TTC549 (cell line): Measurements from ENCODE around the gene SGF29.
"Not testable (repeated sequence)": the region's sequence is repeated elsewhere in the genome, so short reads cannot be mapped to it uniquely, and the experiment has no call there.

Experiments used
- FAIRE-seq: peaks from 2 replicates; lab custom pipeline; 2012; peaks lifted over from hg19 to GRCh38; lab: Jason Lieb, UNC

The SGF29 gene

GRCh38 chr16:28534542-28535373 is 19.0 kb upstream of the SGF29 start:
- no peak for FAIRE-seq

GRCh38 chr16:28537076-28537475 is 16.6 kb upstream of the SGF29 start:
- FAIRE-seq: no peak

GRCh38 chr16:28537964-28538732 is 15.6 kb upstream of the SGF29 start:
- FAIRE-seq: no peak

DNA sequence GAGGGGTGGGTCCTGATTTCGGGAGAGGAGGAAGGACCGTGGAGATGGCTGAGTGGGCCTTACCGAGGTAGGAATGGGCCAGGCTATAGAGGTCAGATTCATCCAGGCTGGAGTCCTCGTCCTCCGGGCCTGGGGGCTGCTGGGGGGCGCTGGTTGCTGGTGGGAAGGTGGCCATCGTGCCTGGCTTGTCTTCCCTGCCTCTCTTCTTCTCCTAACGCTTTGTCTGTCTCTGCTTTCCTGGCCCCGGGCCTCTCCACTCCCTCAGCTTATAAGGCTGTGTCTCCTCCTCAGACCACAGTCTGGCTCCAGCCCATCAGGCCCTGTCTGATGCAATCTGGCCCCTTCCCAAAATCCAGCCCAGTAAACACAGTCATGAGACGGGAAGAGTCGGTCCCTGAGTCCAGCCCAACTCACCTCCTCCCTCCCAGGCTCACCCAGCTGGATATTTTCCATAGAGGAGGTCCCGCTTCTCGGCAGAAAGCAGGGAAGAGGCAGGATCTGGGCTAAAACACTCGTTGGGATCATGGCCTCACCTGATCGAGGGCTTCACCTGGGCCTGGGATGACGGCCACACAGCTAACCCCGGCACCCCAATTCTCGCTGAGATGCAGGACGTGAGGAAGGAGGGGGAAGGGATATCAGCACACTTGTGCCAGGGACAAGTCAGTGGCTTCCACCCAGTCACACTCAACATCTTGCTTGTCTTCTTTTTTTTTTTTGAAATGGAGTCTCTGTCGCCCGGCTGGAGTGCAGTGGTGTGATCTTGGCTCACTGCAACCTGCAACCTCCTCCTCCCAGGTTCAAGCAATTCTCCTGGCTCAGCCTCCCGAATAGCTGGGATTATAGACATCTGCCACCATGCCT is 14.8 kb upstream of the SGF29 start, which contains the start of gene NUPR1:
Gene NUPR1, minus strand, starts transcription at position 242 of the 864 bp plus-strand sequence. Its CDS starts 67 bp downstream, at position 175.
- no peak for FAIRE-seq

- FAIRE-seq: no peak
These were observed 13.4 kb upstream of the SGF29 start for GRCh38 chr16:28540346-28540745.

GRCh38 chr16:28542646-28543045 is 11.1 kb upstream of the SGF29 start:
- no peak for FAIRE-seq

DNA sequence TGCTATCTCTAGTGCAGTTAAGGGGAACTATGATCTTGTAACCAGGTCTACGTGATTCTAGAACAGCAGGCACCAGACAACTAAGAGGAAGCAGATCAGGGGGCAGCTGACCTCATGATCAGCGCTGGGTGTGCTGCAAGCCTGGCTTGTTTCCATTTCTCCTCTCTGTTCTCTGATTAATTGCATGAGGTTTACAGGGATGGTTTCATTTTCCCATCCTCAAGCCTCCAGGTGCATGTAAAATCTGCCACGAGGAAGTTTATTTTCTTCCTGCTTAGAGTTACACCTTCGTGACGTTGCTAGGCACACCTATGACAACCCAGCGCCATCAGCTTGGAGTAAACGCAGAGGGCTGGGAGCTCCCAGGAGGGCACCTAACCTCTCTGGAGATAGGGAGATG is 10.6 kb upstream of the SGF29 start:
- no peak for FAIRE-seq

DNA sequence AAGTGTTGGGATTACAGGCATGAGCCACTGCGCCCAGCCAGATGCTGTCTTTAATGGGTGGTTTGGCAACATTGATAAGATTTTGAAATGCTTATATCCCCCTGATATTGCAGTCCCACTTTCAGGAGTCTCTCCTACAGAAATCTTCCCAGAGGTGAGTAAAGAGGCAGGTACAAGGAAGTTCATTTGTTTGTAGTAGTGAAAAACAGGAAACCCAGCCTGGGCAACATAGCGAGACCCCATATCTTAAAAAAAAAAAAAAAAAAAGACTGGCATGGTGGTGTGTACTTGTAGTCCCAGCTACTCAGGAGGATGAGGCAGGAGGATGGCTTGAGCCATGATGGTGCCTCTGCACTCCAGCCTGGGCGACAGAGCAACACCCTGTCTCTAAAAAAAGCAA is 8.7 kb upstream of the SGF29 start:
- no peak for FAIRE-seq

- not testable (repeated sequence) for FAIRE-seq
These were observed 7.8 kb upstream of the SGF29 start for GRCh38 chr16:28545964-28546363.

- FAIRE-seq: no peak
These were observed 7.1 kb upstream of the SGF29 start for GRCh38 chr16:28546626-28547025.

GRCh38 chr16:28548306-28548802 is 5.4 kb upstream of the SGF29 start:
- FAIRE-seq: no peak

- no peak for FAIRE-seq
These were observed 4.3 kb upstream of the SGF29 start for GRCh38 chr16:28549301-28549899.

DNA sequence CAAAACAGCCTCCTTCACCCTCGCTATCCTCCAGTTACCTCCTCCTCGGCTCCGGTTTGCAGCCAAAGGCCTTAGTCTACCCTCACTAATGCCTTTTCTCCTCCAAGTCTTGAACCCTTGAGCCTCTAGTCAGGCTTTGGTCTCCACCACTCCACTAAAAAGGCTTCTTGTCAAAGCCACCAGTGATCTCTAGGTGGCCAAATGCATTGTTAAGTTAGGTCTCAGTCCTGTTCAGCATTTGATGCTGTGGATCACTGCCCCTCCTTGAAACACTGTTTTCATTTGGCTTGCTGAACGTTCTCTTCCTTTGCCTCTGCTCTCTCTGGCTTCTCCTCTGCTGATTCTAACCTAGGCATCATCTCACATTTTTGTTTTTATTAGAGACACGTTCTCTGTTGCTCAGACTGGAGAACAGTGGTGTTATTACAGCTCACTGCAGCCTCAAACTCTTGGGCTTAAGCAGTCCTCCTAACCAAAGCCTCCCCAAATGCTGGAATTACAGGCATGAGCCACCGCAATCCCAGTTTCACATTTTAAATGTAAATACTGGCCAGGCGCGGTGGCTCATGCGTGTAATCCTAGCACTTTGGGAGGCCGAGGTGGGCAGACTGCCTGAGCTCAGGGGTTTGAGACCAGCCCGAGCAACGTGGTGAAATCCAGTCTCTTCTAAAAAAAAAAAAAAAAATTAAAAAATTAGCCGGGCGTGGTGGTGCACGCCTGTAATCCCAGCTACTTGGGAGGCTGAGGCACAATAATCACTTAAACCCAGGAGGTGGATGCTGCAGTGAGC is 1.1 kb downstream of the SGF29 start:
- FAIRE-seq: no peak

GRCh38 chr16:28555561-28555960 is 1.8 kb downstream of the SGF29 start:
- no peak for FAIRE-seq

DNA sequence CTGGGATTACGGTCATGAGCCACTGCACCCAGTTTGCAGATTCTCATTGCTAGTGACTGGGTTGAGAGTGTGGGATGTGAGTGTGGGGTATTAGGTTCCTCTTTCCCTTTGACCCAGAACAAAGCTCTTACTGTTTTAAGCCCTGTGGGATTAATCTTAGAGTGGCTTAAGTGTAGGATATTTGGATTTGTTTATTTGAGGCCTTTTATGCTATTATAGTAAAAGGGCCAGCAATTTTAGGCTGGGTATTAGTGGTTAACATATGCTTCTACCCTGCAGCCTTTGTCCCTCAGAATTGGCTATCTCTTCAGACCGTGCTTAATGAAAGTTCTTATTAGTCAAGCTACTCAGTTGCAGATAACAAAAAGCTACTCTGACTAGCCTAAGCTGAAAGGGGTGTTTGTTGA is 3.2 kb downstream of the SGF29 start:
- FAIRE-seq: no peak

- FAIRE-seq: no peak
These were observed 4.7 kb downstream of the SGF29 start for GRCh38 chr16:28558456-28558855.

GRCh38 chr16:28561557-28562187 is 8.0 kb downstream of the SGF29 start:
- FAIRE-seq: no peak

DNA sequence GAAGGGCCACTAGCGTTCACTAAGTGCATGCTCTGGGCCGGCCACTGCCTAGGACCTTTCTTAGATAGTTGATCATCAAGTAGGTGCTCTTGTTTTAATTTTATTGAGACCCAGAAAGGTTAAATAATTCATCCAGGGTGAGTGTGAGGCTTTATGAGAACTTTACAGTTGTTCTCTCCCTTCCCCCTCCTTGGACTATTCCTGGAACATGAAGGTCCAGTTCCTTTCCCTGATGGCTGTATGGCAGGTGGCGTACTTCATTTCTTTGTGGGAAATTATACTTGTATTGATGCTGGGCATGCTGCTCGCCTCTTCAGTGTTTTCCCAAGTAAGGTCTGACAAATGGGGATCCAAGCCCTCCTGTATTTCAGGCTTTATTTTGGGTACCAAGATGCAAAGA is 8.5 kb downstream of the SGF29 start:
- FAIRE-seq: no peak

DNA sequence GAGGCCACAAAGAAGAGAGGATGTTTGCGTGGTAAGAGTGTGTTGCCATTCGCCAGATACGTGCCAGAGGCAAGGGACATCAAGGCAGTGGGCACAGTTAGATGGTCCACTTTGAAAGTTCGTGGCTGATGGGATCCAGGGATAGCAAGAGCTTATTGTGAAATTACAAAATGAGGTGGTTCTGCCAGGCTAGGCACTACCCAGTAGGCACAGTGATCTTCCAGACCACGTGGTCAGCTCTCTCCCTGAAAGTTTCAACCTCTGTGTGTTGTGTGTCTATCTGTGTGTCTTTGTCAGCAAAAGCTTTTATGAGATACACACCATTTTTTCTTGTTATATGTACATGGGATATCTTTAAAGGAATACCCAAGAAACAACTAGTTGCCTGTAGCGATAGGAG is 9.5 kb downstream of the SGF29 start:
- FAIRE-seq: no peak

- not testable (repeated sequence) for FAIRE-seq
These were observed 12.7 kb downstream of the SGF29 start for GRCh38 chr16:28566233-28566925.
